Measurements from ENCODE around the gene KDR.

Gene KDR

GRCh38 chr4:55036405-55036804 lies 89.0 kb downstream of the KDR start:
- H3K9me3 ChIP-seq: no peaks in the 10 kb centered on the region
- H3K27ac ChIP-seq: no peak overlapping the region
- no peaks in the 10 kb centered on the region for H3K36me3 ChIP-seq
- no peak for TF ChIP-seq CTCF (IDR thresholded peaks at IDR 0.05)
- H3K4me1 ChIP-seq (ENCODE audit: control insufficient read depth in 1 of 2, insufficient read depth in 1 of 2, low read depth in 1 of 2, low read length in 1 of 2): no peaks in the 10 kb centered on the region
- no peaks in the 10 kb centered on the region for H3K27me3 ChIP-seq
- no peak overlapping the region for H3K4me3 ChIP-seq (ENCODE audit: low read depth in 1 of 2, low read length in 1 of 2)

DNA sequence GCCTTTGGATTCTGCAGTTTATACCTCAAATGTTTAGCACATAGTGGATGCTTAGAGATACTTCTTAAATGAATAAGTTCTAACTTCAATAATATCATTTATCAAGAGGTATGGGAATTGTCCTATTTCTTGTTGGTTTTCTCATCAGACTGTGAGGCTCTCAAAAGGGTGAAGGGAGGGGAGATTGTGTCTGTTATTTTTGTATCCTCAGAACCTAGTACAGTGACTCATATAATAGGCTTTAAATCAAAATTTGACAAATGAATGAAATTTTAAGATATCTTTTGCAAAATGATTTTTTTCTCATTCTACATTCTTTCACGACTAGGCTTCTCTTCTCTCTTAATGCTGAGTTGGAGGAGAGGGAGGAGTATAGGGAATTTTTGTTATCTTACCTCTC lies 89.5 kb downstream of the KDR start:
- Histone ChIP-seq H3K4me3 (ENCODE audit: low read depth in 1 of 2, low read length in 1 of 2) (no peak overlapping the region), H3K27ac (no peak overlapping the region), H3K36me3 (no peaks in the 10 kb centered on the region), H3K9me3 (no peaks in the 10 kb centered on the region), H3K4me1 (ENCODE audit: control insufficient read depth in 1 of 2, insufficient read depth in 1 of 2, low read depth in 1 of 2, low read length in 1 of 2) (no peaks in the 10 kb centered on the region), H3K27me3 (no peaks in the 10 kb centered on the region)
- no peak for TF ChIP-seq CTCF (IDR thresholded peaks at IDR 0.05)

DNA sequence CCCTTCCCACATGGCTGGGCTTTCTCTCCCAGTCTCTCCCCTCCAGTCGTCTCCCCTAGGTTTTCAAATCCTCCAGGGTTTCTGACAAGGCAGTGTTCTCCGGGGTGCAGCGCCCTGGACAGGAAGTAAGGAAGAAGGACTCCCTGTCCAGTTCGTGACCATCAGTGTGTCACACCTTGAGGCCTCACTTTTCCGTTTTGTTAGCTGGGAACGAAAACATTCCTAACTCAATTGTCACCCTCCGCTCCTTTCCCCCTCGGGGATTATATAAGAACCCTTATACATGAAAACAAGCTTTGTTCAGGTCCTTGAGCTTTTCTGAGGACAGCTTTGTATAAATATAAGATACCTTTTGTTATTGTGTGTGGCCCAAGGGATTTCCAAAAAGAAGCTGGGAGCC lies 92.1 kb downstream of the KDR start:
- H3K4me1 ChIP-seq (ENCODE audit: control insufficient read depth in 1 of 2, insufficient read depth in 1 of 2, low read depth in 1 of 2, low read length in 1 of 2): no peaks in the 10 kb centered on the region
- no peaks in the 10 kb centered on the region for H3K9me3 ChIP-seq
- no peaks in the 10 kb centered on the region for H3K36me3 ChIP-seq
- no peak overlapping the region for H3K27ac ChIP-seq
- no peak overlapping the region for H3K4me3 ChIP-seq (ENCODE audit: low read depth in 1 of 2, low read length in 1 of 2)
- H3K27me3 ChIP-seq: no peaks in the 10 kb centered on the region
- TF ChIP-seq CTCF (IDR thresholded peaks at IDR 0.05): no peak

DNA sequence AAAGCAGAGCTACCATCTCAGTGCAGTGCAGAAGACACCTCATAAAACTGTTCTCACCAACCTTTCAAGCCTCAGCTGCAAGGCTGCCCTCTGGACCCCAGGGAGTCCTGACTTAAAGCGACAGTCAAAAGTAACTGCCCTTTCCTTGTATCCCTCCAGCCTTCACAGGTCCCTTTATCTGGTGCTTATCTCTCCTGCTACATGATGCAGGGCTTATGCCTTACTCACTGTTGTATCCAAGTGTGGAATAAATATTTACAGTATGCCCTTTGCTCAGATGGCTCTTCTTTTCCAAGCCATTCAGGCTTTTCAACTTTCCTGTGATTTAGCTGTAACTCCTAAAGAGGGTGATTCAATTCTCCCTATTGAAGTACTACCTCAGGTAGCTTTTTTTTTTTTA lies 92.6 kb downstream of the KDR start:
- Histone ChIP-seq H3K36me3 (no peaks in the 10 kb centered on the region), H3K4me1 (ENCODE audit: control insufficient read depth in 1 of 2, insufficient read depth in 1 of 2, low read depth in 1 of 2, low read length in 1 of 2) (no peaks in the 10 kb centered on the region)
- no peak for TF ChIP-seq CTCF (IDR thresholded peaks at IDR 0.05)

DNA sequence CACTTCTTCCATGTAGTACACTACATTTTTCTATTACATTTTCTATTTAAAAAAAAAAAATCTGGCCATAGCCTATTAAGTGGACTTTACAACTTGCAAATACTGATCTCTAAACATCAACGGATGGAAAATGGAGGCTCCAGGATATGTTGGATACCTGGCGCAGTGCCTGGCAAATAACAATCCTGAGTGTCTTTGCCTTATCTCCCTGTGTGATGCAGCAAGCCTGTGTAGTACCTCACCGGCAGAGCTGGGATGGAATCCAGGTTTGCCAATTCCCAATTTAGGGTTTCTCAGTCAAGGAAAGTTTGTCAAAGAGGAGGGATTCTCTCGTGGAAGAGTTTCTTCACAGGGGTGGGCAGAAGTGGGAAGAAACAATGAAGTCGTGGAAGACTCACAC lies 93.2 kb downstream of the KDR start:
- TF ChIP-seq CTCF (IDR thresholded peaks at IDR 0.05): no peak
- Histone ChIP-seq H3K27me3 (no peaks in the 10 kb centered on the region), H3K27ac (no peak overlapping the region), H3K4me1 (ENCODE audit: control insufficient read depth in 1 of 2, insufficient read depth in 1 of 2, low read depth in 1 of 2, low read length in 1 of 2) (no peaks in the 10 kb centered on the region), H3K9me3 (no peaks in the 10 kb centered on the region), H3K4me3 (ENCODE audit: low read depth in 1 of 2, low read length in 1 of 2) (no peak overlapping the region), H3K36me3 (no peaks in the 10 kb centered on the region)

More for the DNA sequence above, 92.6 kb downstream of the KDR start:
- H3K9me3 ChIP-seq: no peaks in the 10 kb centered on the region
- H3K27me3 ChIP-seq: no peaks in the 10 kb centered on the region
- H3K4me3 ChIP-seq (ENCODE audit: low read depth in 1 of 2, low read length in 1 of 2): no peak overlapping the region
- no peak overlapping the region for H3K27ac ChIP-seq

DNA sequence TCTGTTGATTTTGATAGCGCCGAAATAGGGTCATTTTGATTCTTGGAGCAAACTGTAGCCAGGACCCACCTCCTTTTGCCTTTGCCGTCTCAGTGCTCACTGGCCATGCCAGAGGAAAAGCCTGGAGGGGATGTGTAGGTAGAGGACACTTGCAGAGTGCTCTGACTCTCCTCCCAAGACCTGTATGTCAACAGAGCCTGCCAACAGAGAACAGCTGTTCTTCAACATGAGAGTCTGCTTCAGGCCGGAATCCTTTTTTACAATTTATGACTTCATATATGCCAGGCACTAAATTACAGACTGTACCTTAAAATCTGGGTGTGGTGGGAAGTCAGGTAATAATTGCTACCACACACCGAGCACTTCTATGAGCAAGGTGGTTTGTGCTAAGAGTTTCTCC lies 94.2 kb downstream of the KDR start:
- no peaks in the 10 kb centered on the region for H3K27me3 ChIP-seq
- no peaks in the 10 kb centered on the region for H3K9me3 ChIP-seq
- H3K4me1 ChIP-seq (ENCODE audit: control insufficient read depth in 1 of 2, insufficient read depth in 1 of 2, low read depth in 1 of 2, low read length in 1 of 2): no peaks in the 10 kb centered on the region
- TF ChIP-seq CTCF (IDR thresholded peaks at IDR 0.05): no peak
- H3K4me3 ChIP-seq (ENCODE audit: low read depth in 1 of 2, low read length in 1 of 2): no peak overlapping the region
- H3K27ac ChIP-seq: no peak overlapping the region
- H3K36me3 ChIP-seq: no peaks in the 10 kb centered on the region

Data from neutrophil (primary cell).